Measurements from ENCODE around the gene PABPN1L.
"Not testable (repeated sequence)": the region's sequence is repeated elsewhere in the genome, so short reads cannot be mapped to it uniquely, and the experiment has no call there.

The PABPN1L gene

GRCh38 chr16:88893127-88893968 lies 26.9 kb upstream of the PABPN1L start:
- H3K4me1 Mint-ChIP-seq (ENCODE audit: low read depth): no peaks in the 10 kb centered on the region

GRCh38 chr16:88892065-88892464 lies 25.6 kb upstream of the PABPN1L start:
- Mint-ChIP-seq H3K27me3 (no peaks in the 10 kb centered on the region), H3K27ac (no peak overlapping the region), H3K4me1 (ENCODE audit: low read depth) (no peaks in the 10 kb centered on the region), H3K36me3 (no peaks in the 10 kb centered on the region), H3K9me3 (ENCODE audit: low read depth) (no peaks in the 10 kb centered on the region), H3K4me3 (no peak overlapping the region)

More at GRCh38 chr16:88893127-88893968, 26.9 kb upstream of the PABPN1L start:
- H3K4me3 Mint-ChIP-seq: no peak overlapping the region
- H3K9me3 Mint-ChIP-seq (ENCODE audit: low read depth): no peaks in the 10 kb centered on the region
- H3K36me3 Mint-ChIP-seq: no peaks in the 10 kb centered on the region
- H3K27ac Mint-ChIP-seq: no peak overlapping the region
- no peaks in the 10 kb centered on the region for H3K27me3 Mint-ChIP-seq

GRCh38 chr16:88891083-88891482 lies 24.6 kb upstream of the PABPN1L start:
- H3K27ac Mint-ChIP-seq: no peak overlapping the region
- no peak overlapping the region for H3K4me3 Mint-ChIP-seq
- no peaks in the 10 kb centered on the region for H3K4me1 Mint-ChIP-seq (ENCODE audit: low read depth)
- no peaks in the 10 kb centered on the region for H3K27me3 Mint-ChIP-seq
- no peaks in the 10 kb centered on the region for H3K36me3 Mint-ChIP-seq
- no peaks in the 10 kb centered on the region for H3K9me3 Mint-ChIP-seq (ENCODE audit: low read depth)

- not testable (repeated sequence) for H3K4me1 Mint-ChIP-seq (ENCODE audit: low read depth); H3K36me3 Mint-ChIP-seq
Observed at GRCh38 chr16:88889702-88890352, 23.4 kb upstream of the PABPN1L start.

GRCh38 chr16:88888461-88889387 lies 22.3 kb upstream of the PABPN1L start:
- no peak overlapping the region for H3K4me3 Mint-ChIP-seq
- no peaks in the 10 kb centered on the region for H3K36me3 Mint-ChIP-seq
- H3K27me3 Mint-ChIP-seq: no peaks in the 10 kb centered on the region
- no peak overlapping the region for H3K27ac Mint-ChIP-seq
- no peaks in the 10 kb centered on the region for H3K9me3 Mint-ChIP-seq (ENCODE audit: low read depth)
- H3K4me1 Mint-ChIP-seq (ENCODE audit: low read depth): no peaks in the 10 kb centered on the region

More at GRCh38 chr16:88889702-88890352, 23.4 kb upstream of the PABPN1L start:
- not testable (repeated sequence) for H3K27ac Mint-ChIP-seq; H3K27me3 Mint-ChIP-seq; H3K4me3 Mint-ChIP-seq; H3K9me3 Mint-ChIP-seq (ENCODE audit: low read depth)

- H3K4me1 Mint-ChIP-seq (ENCODE audit: low read depth): no peaks in the 10 kb centered on the region
- no peaks in the 10 kb centered on the region for H3K9me3 Mint-ChIP-seq (ENCODE audit: low read depth)
- no peaks in the 10 kb centered on the region for H3K27me3 Mint-ChIP-seq
- no peak overlapping the region for H3K27ac Mint-ChIP-seq
- no peak overlapping the region for H3K4me3 Mint-ChIP-seq
- H3K36me3 Mint-ChIP-seq: no peaks in the 10 kb centered on the region
Observed at GRCh38 chr16:88888057-88888456, 21.6 kb upstream of the PABPN1L start.

GRCh38 chr16:88886845-88887521 lies 20.5 kb upstream of the PABPN1L start:
- Mint-ChIP-seq H3K9me3 (ENCODE audit: low read depth) (no peaks in the 10 kb centered on the region), H3K27me3 (no peaks in the 10 kb centered on the region)

GRCh38 chr16:88886420-88886844 lies 20.0 kb upstream of the PABPN1L start:
- Mint-ChIP-seq H3K9me3 (ENCODE audit: low read depth) (no peaks in the 10 kb centered on the region), H3K4me1 (ENCODE audit: low read depth) (peaks cover 1% of the 10 kb centered on the region), H3K27ac (no peak overlapping the region), H3K36me3 (no peaks in the 10 kb centered on the region), H3K27me3 (no peaks in the 10 kb centered on the region), H3K4me3 (no peak overlapping the region)

More at GRCh38 chr16:88886845-88887521, 20.5 kb upstream of the PABPN1L start:
- peaks cover 1% of the 10 kb centered on the region for H3K4me1 Mint-ChIP-seq (ENCODE audit: low read depth)
- H3K27ac Mint-ChIP-seq: no peak overlapping the region
- H3K4me3 Mint-ChIP-seq: no peak overlapping the region
- no peaks in the 10 kb centered on the region for H3K36me3 Mint-ChIP-seq

GRCh38 chr16:88885693-88886280 lies 19.3 kb upstream of the PABPN1L start:
- H3K36me3 Mint-ChIP-seq: no peaks in the 10 kb centered on the region
- H3K4me1 Mint-ChIP-seq (ENCODE audit: low read depth): peaks cover 1% of the 10 kb centered on the region
- no peaks in the 10 kb centered on the region for H3K9me3 Mint-ChIP-seq (ENCODE audit: low read depth)
- no peak overlapping the region for H3K4me3 Mint-ChIP-seq
- H3K27ac Mint-ChIP-seq: no peak overlapping the region
- H3K27me3 Mint-ChIP-seq: no peaks in the 10 kb centered on the region

GRCh38 chr16:88884569-88885271 lies 18.3 kb upstream of the PABPN1L start:
- H3K4me3 Mint-ChIP-seq: no peak overlapping the region
- H3K4me1 Mint-ChIP-seq (ENCODE audit: low read depth): peaks cover 1% of the 10 kb centered on the region
- no peaks in the 10 kb centered on the region for H3K9me3 Mint-ChIP-seq (ENCODE audit: low read depth)
- no peaks in the 10 kb centered on the region for H3K27me3 Mint-ChIP-seq
- no peaks in the 10 kb centered on the region for H3K36me3 Mint-ChIP-seq
- no peak overlapping the region for H3K27ac Mint-ChIP-seq

- H3K27ac Mint-ChIP-seq: no peak overlapping the region
- no peak overlapping the region for H3K4me3 Mint-ChIP-seq
- H3K27me3 Mint-ChIP-seq: no peaks in the 10 kb centered on the region
- H3K36me3 Mint-ChIP-seq: no peaks in the 10 kb centered on the region
- no peaks in the 10 kb centered on the region for H3K9me3 Mint-ChIP-seq (ENCODE audit: low read depth)
- peaks cover 1% of the 10 kb centered on the region for H3K4me1 Mint-ChIP-seq (ENCODE audit: low read depth)
Observed at GRCh38 chr16:88883946-88884345, 17.5 kb upstream of the PABPN1L start.

GRCh38 chr16:88883117-88883895 lies 16.8 kb upstream of the PABPN1L start:
- Mint-ChIP-seq H3K27ac (no peak overlapping the region), H3K27me3 (no peaks in the 10 kb centered on the region), H3K4me3 (no peak overlapping the region), H3K4me1 (ENCODE audit: low read depth) (peaks cover 1% of the 10 kb centered on the region), H3K9me3 (ENCODE audit: low read depth) (no peaks in the 10 kb centered on the region), H3K36me3 (no peaks in the 10 kb centered on the region)

Data from activated naive CD8-positive, alpha-beta T cell (primary cell).